Stimulated activated CD8-positive, alpha-beta memory T cell treated with anti-CD3 and anti-CD28 coated beads, Interleukin-4, amount 100 ng/mL, for 1 hour (primary cell): ENCODE data around the gene RAB43.
A peak's percentile ranks its signal among the peaks of the same experiment; 100 is the strongest.
"Not testable (repeated sequence)": the region's sequence is repeated elsewhere in the genome, so short reads cannot be mapped to it uniquely, and the experiment has no call there.

Experiments
- DNase-seq, 2 donors: peaks; one replicate each; pipeline ENCODE4 v3.0.0-alpha.2; 2020; ENCODE audit warnings: low read depth in 2 of 2, low spot score in 1 of 2

Gene RAB43

DNA sequence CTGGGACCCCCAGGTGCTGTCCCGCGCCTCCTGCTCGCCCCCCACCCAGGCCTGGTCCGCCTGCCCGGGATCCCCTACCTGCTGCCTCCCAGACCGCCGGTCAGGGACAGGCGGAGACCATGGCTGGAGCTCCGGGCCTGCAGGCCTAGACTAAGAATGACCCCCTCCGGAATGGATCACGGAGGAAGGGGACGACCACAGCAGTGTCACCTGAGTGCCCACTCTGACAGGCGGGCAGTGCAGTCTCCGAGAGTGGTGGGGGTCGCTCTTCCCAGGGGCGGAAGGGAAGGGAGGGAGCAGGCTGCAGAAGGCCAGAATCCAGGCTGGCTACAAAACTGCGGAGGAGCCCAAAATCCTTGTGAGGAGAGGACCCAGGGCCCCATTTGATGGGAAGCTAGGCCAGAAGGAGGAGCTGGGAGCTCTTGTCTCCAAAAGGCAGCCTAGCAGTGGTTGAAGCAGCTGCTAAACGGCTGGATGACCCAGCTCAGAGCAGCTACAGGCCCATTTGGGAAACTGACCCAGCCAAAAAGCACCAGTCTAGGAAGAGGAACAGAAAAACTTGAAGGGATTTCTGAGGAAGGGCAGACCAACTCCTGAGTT is 908 bp upstream of the RAB43 start:
- DNase-seq, result no peak

DNA sequence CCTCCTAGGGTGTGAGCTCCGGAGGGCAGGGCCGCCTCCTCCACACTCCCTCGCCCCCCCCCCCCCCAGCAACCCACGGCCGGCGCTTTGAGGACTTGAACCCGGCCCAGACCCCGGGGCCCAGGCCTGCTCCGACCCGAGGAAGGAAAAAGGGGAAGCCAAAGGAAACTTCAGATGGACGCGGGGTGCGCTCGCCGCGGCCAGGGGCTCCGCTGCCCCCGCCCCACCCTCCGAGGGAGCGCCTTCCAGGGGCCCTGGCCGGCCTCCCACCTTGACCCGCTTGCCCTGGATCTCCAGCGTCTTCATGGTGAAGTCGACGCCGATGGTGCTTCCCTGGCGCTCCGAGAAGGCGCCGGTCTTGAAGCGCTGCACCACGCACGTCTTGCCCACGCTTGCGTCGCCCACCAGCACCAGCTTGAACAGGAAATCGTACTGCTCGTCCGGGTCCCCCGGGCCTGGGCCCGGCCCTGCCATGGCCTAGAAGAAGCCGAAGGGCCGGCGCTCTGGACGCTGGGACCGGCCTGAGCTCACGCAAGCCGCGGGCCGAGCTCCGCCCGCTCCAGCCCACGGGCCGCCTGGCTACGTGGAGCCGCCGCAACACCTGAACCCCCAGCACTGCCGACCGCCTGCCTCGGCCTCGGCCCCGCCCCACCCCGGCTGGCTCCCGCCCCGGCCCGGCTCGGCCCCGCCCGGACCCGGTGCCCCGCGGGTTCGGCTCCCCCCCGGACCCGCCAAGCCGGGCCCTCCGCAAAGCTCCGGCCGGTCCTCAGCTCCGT is 400 bp downstream of the RAB43 start:
- no peak for DNase-seq

DNA sequence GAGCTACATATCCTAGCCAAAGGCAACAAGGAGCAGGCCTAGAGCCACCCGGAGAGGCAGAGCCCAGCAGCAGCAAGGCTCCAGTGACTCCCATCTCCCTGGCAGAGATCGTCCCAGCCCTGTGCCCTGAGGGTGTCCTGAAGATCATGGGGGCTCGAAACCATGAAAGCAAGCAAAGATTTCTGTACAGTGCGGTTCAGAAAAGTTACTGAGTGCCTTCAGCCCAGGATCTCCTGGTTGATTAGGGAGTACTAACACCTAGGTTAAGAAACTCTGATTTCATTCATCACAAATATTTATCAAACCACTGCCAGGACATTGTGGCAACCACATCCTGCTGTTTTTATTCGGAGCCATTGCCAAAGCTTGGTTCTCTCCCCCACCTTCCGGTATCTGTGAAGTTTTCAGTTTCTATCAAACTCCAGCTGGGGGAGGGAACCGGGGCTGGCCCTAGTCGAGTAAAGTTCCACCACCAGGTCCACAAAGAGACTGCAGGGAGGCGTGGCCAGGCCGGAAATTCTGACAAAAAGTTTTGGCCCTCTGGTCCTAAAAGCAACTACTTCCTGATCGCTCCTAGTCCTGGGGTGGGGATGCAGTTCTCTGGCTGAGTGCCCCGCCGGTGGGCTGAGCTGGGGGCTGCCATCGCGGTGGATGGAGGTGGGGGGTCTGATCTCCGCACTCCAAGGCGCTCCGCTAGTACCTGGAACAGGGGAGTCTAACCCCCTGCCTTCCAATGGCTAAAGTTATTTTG is 1.2 kb downstream of the RAB43 start:
- DNase-seq, result peak; percentile 64 to 80

DNA sequence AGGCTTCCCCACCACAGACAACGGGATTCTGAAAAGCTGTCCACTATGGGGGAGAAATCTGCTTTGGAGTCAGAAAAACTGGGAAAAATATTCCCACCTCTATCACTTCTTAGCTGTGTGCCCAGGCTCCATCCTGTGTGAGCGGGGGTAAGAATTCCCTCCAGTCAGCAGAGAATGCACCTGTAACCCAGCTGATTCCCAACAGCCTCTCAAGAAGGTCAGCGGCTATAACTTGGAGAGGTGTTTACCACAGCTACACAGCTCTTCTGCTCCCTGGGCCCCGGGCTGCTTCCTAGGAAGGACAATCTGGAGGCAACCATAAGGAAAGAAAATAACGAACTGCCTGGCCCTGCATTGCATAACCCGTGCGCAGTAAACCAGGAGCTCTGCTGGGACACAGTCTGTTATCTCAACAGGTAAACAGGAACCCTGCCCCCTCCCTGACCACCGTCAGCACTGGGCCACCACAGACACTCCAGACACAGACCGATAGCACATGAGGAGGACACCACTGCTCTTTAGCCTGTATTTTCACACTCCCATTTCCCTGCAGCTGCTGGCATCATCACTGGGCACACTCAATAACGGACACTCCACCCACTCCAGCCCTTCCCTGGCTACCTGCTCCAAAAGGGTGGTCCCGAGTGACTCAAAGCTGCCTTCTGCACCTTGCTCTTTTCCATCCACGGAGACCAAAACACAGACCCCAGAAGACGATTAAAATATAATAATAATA is 2.1 kb downstream of the RAB43 start:
- no peak for DNase-seq

DNA sequence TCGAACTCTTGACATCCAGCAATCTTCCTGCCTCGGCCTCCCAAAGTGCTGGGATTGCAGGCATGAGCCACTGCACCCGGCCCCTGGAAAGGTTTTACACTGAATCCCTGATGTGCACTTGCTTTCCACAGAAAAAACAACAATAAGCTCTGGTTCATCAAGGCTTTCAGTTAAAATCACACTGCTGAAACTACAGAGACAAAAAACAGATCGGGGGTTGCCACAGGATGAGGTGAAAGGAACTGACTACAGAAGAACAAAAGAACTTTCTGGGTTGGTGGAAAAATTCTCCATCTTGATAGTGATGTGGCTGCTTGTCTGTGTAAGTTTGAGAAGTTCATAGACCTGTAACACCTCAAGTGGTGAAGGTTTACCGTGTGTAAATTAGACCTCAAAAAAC is 2.9 kb downstream of the RAB43 start:
- DNase-seq, result peak in 1 of 2 donors; percentile 18

DNA sequence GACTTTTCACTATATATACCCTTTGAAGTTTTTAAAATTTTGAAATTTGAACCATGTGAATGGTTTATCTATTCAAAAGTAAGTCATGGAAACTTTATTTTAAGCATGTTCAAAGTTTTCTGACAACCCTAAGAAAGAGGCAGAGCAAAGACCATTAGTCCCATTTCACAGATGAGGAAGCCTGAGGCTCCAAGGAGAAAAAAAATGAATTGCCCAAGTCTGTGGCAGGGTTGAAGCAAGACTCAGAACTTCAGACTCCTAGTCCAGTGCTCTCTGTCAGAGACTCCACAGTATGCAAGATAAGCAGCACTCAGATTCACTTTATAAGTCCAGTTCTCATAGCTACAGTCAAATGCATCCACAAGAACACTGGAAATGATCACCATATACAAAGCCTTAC is 4.5 kb downstream of the RAB43 start:
- no peak for DNase-seq

DNA sequence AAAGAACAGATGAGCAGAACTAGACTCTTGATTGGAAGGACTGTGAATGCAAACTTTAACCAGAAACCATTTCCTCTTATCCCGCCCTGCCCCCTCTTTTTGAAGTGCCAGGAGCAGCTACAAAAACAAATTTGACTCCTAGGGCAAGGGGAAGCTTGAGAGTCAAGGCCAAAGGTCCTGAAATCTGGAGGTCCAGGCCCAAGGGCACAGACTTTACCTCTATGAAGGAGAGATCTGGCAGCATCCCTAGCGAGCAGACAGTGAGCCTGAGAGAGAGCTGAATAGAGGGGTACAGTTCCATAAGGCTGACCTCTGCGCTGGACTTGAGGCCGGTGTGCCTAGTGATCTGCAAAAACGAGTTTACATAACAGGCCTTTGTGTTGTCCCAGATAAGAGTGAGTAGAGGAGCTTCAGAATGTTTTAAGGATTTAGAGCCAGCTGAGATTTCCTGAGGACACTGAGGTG is 5.1 kb downstream of the RAB43 start:
- DNase-seq, result no peak

DNA sequence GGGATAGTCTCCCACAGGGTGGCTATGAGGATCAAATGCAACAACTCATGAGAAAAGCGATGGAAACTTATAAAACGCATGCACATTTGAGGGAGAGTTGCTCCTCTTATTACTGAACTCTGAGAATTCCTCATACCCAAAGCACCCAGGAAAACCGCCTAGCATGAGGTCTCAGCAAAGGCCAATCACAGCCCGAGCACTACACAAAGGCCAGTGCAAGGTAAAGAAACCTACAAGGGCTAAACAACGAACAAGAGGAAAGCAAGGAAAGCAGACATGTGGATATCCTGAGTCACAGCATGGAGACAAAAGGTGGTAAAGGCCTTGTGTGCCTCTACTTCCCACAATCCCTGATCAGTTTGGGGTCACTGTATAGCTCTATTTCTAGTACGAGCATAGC is 7.1 kb downstream of the RAB43 start:
- no peak for DNase-seq

DNA sequence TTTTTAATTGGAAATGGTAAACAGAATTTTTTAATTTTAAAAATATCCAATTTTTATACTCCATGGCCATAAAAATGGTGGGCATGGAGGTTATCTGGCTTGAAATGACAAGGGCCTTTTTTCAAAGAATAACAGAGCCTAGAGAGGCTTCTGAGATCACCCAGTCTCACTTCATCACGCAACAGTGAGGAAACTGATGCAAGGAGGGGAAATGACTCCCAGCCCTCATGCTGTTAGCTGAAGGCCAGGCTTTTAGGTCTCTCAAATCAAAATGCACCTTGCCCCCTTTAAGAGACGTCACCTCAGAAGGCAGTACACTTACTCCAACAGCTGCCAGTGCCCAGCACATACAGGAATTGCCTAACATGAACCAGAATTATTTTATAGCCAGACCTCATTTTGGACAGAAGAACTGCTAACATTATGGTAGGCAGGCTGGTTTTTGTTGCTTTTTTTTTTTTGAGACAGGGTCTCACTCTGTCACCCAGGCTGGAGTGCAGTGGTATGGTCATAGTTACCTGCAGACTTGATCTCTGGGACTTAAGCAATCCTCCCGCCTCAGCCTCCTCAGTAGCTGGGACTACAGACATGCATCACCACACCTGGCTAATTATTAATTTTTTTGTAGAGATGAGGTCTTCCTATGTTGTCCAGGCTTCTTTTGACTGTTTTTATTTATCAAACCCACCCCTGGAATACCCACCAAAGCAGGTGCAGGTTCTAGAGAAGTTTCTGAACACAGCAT is 9.1 kb downstream of the RAB43 start:
- no peak for DNase-seq

DNA sequence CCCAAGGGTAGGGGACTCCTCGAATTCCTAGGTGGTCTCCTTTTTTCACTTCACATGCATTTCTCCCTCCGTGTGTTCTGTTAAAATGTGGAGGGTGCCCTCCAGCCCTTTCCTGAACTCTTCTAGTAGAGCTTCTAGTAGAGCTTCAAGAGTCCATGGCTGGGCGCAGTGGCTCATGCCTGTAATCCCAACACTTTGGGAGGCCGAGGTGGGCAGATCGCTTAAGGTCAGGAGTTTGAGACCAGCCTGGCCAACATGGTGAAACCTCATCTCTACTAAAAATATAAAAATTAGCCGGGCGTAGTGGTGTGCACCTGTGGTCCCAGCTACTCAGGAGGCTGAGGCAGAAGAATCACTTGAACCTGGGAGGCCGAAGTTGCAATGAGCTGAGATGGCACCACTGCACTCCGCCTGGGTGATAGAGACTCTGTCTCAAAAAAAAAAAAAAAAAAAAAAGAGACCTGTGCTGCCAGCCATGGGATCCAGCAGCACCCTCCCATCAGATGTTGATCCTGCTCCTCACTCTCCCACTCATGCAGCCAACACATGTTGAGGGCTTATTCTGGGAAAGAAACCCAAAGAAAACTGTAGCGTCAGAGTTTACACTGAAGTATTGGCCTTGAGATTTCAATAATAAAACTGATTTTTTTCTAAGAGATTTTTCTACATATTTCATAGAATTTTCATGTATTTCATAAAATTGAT is 10.4 kb downstream of the RAB43 start:
- not testable (repeated sequence) for DNase-seq

DNA sequence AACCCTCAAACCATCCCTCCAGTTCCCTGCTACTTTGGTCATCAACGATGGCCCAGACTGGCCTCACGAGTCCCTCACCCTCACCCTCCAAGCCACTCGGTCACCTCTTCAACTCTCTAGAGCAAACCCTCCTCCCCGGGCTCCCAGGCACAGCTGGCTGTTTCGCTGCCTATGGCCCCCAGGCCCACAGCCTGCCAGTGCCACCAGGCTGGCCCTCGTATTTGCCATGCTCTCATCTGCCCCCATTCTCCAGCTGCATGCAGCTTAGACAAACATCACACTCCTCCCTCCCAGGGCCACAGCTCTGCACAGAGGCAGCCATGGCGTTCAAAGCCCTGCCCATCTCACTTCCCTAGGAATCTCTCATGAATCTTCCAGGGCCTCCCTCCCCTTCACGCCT is 13.8 kb downstream of the RAB43 start:
- DNase-seq, result no peak

DNA sequence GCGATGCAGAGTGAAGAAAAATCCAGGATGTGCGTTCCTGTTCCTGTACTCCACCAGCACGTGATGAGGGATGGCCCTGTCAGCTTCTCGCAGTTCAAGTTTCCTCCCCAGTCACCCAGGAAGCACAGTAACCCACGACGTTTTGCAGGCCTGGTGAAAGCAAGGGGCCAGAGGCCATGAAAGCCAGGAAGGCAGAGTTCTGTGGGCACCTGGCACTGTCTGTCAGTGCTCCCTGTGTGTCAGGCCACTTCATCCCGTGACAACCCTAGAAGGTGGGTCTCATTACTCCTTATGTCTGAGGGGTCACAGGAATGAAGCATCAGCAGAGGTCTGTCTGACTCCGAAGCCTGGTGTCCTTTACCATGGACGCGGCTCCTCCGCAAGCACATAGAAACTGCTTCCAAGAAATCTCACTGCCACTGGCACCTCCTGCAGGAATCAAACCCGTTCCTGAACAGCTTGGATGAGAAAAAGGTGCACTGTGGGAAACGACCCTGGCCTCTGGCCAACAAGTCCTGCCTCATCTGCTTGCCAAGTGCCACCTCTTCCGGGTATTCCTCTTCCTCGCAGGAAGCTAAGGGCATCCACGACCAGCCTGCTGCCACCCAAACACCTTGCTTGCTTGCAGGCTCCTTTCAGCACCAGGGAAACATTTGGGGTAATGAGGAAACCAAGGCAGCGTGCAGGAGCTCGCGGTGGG is 14.6 kb downstream of the RAB43 start:
- no peak for DNase-seq

DNA sequence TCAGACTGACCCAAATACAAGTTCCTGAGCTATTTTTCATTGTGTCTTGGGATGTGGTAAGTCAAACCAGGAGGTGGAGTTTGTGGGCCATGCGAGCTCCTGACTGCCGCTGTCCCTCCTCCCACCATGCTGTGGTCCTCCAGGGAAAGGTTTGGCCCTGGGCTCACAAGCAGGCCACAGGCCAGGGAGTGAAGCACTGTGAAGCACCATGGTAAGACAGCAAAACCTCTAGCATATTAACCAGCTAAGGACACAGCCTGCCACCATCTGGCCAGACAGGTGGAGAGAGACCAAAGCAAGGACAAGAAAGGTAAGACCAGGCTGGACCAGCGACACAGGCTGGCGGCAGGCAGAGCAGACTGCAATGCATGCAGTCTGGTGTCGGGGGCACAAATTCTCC is 15.3 kb downstream of the RAB43 start:
- DNase-seq, result no peak

DNA sequence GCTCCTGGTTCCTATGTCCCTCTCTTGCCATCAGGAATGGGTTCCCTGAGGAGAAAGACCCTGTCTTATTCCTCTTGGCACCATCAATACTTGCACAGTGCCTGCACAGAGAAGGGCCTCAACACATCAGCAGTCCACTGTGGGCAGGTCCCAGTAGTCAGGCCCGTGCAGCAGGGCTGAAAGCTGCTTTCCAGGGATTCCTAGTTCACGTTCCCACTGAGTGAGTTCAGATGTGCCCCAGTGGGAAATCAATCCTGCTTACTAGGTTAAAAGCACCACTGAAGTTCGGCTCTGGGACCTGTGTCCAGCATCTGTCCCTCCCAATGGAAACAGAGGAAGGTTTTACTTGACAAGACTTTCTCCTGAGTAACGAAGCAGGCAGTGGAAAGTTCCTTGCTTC is 15.7 kb downstream of the RAB43 start:
- no peak for DNase-seq

DNA sequence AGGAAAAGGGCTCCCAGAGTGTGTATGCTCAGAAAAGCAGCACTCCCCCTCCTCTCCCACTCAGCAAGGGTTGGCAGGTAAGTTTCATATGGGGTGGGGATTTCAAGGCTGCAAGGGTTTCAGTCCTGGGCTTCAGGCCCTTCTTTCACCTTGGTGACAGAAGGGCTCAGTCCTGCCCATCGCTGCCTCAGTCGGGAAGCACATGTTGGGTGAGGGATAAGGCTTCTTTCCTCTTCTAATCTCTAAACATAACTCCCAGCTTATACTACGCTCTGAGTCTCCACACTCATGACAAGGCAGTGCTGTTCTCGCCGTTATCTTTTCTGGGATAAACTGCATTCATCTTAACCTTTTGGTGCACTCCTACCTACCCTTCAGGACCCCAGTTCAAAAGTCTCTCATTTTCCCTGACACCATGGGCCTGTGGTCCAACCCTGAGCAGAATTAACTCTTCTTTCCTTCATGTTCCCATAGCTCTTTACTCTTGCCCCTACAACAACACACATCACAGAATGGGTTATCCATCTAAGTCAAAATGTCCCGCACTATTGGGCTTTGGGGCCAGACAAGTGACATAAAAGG is 17.0 kb downstream of the RAB43 start:
- no peak for DNase-seq

DNA sequence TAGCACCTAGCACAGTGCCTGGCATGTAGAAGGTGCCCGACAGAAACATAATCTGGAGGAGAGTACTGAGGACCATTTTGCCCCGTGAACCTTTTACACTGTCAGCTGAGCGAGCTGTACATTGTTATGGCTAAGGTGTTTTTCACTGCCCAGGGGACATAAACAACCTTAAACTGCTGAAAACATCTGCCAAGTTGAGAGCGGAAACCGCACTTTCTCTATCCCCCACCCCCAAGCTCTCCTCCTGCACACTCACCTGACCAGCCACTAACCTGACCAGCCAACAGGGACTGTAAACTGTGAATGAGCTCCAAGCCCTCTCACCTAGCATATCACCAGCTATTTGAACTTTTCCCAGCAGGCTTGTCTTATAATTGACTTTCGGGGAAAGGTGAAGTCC is 17.6 kb downstream of the RAB43 start:
- no peak for DNase-seq

DNA sequence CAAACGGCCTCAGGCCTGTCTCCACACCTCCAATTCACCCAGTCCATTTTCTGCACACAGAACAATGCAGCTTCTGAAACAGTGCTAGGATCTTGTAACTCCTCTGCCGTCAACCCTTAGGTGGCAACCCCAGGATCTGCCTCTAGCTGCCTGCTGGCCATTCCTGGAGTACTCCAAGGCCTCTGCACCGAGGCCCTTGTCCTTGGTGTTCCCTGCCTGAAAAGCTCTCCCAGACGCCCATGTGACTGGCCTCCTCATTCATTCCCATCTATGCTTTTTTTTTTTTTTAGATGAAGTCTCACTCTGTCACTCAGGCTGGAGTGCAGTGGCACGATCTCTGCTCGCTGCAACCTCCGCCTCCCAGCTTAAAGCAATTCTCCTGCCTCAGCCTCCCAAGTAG is 18.3 kb downstream of the RAB43 start:
- no peak for DNase-seq

DNA sequence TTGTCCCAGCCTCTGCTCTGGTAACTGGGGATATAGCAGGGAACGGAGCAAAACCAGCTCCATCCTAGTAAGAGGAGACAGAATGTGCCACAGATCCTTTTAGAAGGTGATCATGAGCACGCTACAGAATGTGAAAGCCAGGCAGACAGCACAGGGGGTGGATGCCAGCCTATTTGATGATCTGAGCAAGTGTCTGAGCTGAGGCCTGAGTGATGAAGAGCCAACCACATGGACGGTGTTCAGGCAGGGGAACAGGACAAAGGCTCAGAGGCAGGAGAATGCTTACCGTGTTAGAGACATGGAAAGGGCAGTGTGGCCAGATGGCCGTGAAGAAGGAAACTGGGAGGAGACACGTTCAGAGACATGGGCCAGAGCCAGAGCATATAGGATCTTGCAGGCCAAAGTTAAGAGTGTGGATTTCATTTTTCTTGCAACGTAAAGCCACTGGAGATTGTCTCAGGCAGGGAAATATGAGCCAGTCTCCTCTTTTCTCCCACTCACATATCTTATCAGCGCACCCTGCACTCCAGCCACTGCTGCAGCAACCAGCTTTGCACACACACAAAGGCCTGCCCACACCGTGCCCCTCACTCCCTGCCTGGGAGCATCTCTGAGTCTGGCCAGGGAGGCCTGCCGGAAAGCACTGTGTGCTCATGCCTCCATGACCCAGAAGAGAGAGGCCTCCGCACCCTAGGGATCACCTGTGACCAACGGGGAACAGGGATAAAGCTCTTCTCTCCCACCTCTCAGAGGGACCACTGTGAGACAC is 20.1 kb downstream of the RAB43 start:
- DNase-seq, result no peak

DNA sequence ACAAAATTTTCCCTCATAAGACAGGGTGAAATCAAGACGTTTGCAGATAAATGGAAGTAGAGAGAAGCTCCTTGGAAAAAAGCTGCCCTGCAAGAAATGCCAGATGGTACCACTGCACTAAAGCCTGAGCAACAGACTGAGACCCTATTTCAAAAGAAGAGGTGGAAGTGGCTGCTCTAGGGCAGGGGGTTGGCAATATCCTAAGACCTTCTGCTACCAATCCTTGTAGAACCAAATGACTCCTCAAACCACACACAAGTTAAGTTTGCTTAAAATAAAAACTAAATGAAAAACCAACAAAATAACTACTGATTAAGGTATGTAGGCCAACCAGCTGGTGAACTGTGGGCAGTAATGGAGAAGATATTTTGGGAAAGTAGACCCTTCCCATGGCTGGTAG is 21.3 kb downstream of the RAB43 start:
- no peak for DNase-seq
